Karpas-422 (cell line): ENCODE measurements around the gene PARD3B. TPM values are rescaled to one million over a fixed set of nuclear protein-coding genes. Genes with fewer than 3 reads are reported as not detected.

Experiments
- DNase-seq: peaks from one replicate; pipeline ENCODE4 v3.0.0-alpha.2; 2015
- H2AFZ ChIP-seq: fragments of 200-600 bp; sonication (generic); 2 replicates; pipeline ENCODE4 v1.6.1; 2014; ENCODE audit warnings: antibody characterized with exemption, low read length, mixed read lengths
- H3K27ac ChIP-seq: fragments of 200-600 bp; sonication (generic); 2 replicates; pipeline ENCODE4 v1.5.1; 2014; ENCODE audit warnings: mild to moderate bottlenecking, low read length, moderate library complexity
- H3K27me3 ChIP-seq: fragments of 200-600 bp; sonication (generic); 2 replicates; pipeline ENCODE4 v1.6.1; 2014; ENCODE audit warnings: low read length, mixed read lengths
- H3K36me3 ChIP-seq: fragments of 200-600 bp; sonication (generic); 2 replicates; pipeline ENCODE4 v1.6.1; 2014; ENCODE audit warnings: low read length, mixed read lengths; ENCODE audit not compliant: insufficient read depth
- H3K4me1 ChIP-seq: fragments of 200-600 bp; sonication (generic); 2 replicates; pipeline ENCODE4 v1.6.1; 2014; ENCODE audit warnings: mild to moderate bottlenecking, low read length, mixed read lengths
- H3K4me2 ChIP-seq: fragments of 200-600 bp; sonication (generic); 2 replicates; pipeline ENCODE4 v1.6.1; 2014; ENCODE audit warnings: low read length, low read depth, mild to moderate bottlenecking; ENCODE audit not compliant: poor library complexity, severe bottlenecking
- H3K4me3 ChIP-seq: fragments of 200-600 bp; sonication (generic); 2 replicates; pipeline ENCODE4 v1.5.1; 2014; ENCODE audit warnings: mild to moderate bottlenecking, antibody characterized with exemption, low read length, mixed read lengths
- H3K79me2 ChIP-seq: fragments of 200-600 bp; sonication (generic); 2 replicates; pipeline ENCODE4 v1.6.1; 2014; ENCODE audit warnings: mild to moderate bottlenecking, low read length, mixed read lengths
- H3K9ac ChIP-seq: fragments of 200-600 bp; sonication (generic); 2 replicates; pipeline ENCODE4 v1.6.0; 2014; ENCODE audit warnings: low read length
- H3K9me2 ChIP-seq: fragments of 200-600 bp; sonication (generic), shearing (Covaris generic); replicated peaks from 2 replicates; pipeline ENCODE4 v1.6.0; 2014; ENCODE audit warnings: mild to moderate bottlenecking, low read length, moderate library complexity; ENCODE audit not compliant: insufficient read depth
- H3K9me3 ChIP-seq: fragments of 300-700, 200-600 bp; sonication (generic); 2 replicates; pipeline ENCODE4 v1.6.1; 2014; ENCODE audit warnings: low read length, mixed read lengths
- H4K20me1 ChIP-seq: fragments of 200-600 bp; sonication (generic); 2 replicates; pipeline ENCODE4 v1.6.1; 2014; ENCODE audit warnings: mild to moderate bottlenecking, antibody characterized with exemption, low read length, low read depth; ENCODE audit not compliant: insufficient read depth
- total RNA-seq: library from RNA; depleted of rRNA; stranded (reverse); fragments of >200 nt; shearing (Covaris generic); gene quantifications from 2 replicates; pipeline ENCODE4 v1.2.3, GENCODE V29; 2014; ENCODE audit warnings: low replicate concordance

Gene PARD3B
- total RNA-seq, 1 experiment from 2014 or later, result not detected

DNA sequence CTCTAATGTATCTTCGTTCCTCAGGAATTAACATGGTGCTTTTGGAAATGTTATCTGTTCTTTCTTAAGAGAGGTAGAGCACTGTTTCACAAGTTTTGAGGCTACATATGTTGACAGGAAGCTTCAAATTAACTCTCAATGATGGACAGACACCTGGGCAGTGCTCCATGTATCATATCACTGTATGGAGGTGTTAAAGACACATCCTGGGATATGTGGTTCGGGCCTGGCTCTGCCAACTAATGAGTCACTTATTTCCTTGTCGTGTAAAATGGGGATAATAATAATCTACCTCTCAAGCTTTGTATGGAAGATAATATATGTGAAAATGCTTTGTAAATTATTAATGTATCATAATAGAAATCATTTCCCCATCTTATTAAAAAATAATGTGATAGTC lies 90.2 kb downstream of the PARD3B start:
- Histone ChIP-seq H3K4me1 (no peaks in the 10 kb centered on the region), H3K27me3 (no peaks in the 10 kb centered on the region), H3K27ac (no peak overlapping the region), H2AFZ (no peak overlapping the region), H3K9me3 (no peaks in the 10 kb centered on the region), H4K20me1 (no peaks in the 10 kb centered on the region), H3K4me3 (no peak overlapping the region), H3K79me2 (no peaks in the 10 kb centered on the region), H3K36me3 (no peaks in the 10 kb centered on the region), H3K9ac (no peak overlapping the region), H3K9me2 (no peaks in the 10 kb centered on the region), H3K4me2 (no peak overlapping the region)
- no peak for DNase-seq

DNA sequence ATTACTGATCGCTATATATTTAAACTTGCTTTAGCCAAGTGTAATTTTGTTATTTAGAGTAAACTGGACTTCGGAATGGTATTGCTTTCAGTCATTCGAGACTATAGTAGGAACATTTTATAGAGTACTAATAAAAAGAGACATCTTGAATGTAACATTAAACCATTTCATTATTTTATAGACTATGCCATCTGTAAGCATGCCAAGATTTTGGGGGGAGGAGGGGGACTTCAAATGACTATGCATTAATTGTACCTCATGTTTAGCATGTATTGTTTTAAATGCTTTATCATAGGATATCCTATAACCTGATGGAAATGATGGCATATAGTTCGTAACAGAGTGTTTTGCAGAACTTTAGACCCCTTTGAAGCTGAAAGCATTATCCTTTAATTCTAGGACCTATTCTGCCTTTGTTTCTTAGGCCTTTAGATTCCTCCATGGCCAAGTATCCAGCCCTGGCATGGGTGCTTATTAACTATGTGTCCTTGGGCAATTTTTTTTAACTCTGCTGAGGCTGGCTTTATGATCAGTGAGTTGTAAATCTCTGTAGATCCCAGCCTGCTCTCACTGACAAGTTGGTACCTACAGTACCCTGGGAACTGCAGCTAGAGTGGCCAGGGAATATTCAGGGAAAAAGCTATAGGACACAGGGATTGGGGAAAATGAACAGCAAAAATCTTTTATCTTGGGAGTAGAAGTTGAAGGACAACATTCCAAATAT lies 93.4 kb downstream of the PARD3B start:
- H4K20me1 ChIP-seq, result no peaks in the 10 kb centered on the region
- H3K27me3 ChIP-seq, result no peaks in the 10 kb centered on the region
- H3K9ac ChIP-seq, result no peak overlapping the region
- no peaks in the 10 kb centered on the region for H3K9me2 ChIP-seq
- no peak overlapping the region for H3K4me2 ChIP-seq
- H3K9me3 ChIP-seq, result no peaks in the 10 kb centered on the region
- no peak overlapping the region for H2AFZ ChIP-seq
- H3K36me3 ChIP-seq, result no peaks in the 10 kb centered on the region
- DNase-seq, result no peak
- H3K4me1 ChIP-seq, result no peaks in the 10 kb centered on the region
- no peak overlapping the region for H3K4me3 ChIP-seq
- H3K79me2 ChIP-seq, result no peaks in the 10 kb centered on the region
- no peak overlapping the region for H3K27ac ChIP-seq

DNA sequence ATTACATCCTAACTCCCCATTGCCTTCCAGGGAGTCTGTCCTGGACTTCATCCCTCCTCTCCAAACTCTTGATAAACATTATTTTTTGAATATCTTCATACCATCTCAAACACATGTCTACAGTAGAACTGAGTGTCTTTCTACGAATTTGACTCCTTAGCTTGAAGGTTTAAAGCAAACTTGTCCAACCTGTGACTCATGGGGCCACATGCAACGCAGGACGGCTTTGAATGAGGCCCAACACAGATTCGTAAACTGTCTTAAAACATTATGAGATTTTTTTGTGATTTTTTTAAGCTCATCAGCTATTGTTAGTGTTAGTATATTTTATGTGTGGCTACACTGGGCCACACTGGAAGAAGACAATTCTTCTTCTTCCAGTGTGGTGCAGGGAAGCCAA lies 98.1 kb downstream of the PARD3B start:
- Histone ChIP-seq H3K4me3 (no peak overlapping the region), H3K4me1 (no peaks in the 10 kb centered on the region), H3K9me3 (no peaks in the 10 kb centered on the region), H3K4me2 (no peak overlapping the region), H2AFZ (no peak overlapping the region), H4K20me1 (no peaks in the 10 kb centered on the region), H3K9me2 (0 out of 2 replicates have a peak, but pooled peaks cover 3% of the 10 kb centered on the region), H3K27me3 (no peaks in the 10 kb centered on the region), H3K79me2 (no peaks in the 10 kb centered on the region), H3K27ac (no peak overlapping the region), H3K9ac (no peak overlapping the region), H3K36me3 (no peaks in the 10 kb centered on the region)
- no peak for DNase-seq

DNA sequence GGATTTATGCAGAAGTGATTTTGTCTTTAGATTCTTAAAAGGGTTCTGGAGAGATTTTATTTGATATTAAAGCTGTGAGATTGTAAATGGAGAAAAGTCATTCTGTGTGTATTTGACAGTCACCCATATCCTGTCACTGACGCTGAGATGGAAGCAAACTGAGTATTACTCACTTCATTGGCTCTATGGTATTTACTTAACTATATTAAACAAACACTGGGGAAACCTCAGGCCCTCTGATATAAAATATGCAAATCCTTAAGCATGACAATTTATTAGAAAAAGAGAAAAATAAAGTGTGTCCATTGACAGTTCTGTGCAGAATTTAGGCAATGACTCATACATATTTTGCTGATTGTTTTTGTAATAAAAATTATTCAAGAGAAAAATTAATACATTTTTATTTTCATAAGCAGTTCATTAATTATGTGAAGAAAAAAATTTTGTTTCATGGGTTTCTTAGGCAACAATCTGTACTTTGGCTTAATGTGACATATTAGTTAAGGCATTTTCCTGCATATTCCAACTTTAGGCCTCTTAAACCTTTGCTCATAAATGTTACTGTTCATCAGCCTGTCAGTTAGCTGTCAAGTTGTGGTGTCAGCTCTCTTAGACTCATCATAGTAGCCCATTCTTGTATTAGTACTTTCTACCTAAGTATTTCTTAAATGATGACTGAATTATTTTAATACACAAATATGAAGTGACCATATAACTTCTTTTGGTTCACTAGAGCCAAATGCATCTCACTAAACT lies 99.9 kb downstream of the PARD3B start:
- H3K4me2 ChIP-seq, result no peak overlapping the region
- no peak overlapping the region for H2AFZ ChIP-seq

DNA sequence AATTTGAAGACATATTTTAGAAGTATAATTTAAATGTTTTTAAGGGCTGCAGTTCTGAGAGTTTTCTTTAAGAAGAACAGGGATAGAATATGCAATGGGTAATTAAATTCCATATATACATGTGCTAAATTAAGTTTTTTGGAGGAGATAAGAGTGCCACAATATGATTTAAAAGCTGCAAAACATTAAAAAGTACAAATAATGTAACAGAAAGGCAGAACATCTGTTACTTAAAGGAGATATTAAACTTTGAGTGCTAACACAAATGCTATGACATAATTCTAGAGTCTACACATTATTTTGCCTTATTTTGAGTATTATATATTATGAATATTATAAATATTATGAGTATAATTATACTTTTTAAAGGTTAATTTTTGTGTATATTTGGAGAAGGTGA lies 102.4 kb downstream of the PARD3B start:
- Histone ChIP-seq H3K4me1 (no peaks in the 10 kb centered on the region), H3K9me3 (no peaks in the 10 kb centered on the region), H4K20me1 (no peaks in the 10 kb centered on the region), H3K79me2 (no peaks in the 10 kb centered on the region), H3K9me2 (0 out of 2 replicates have a peak, but pooled peaks cover 3% of the 10 kb centered on the region), H3K4me3 (no peak overlapping the region), H2AFZ (no peak overlapping the region), H3K4me2 (no peak overlapping the region), H3K27me3 (no peaks in the 10 kb centered on the region), H3K36me3 (no peaks in the 10 kb centered on the region), H3K9ac (no peak overlapping the region), H3K27ac (no peak overlapping the region)
- no peak for DNase-seq

More for the DNA sequence above, 99.9 kb downstream of the PARD3B start:
- Histone ChIP-seq H3K9me3 (no peaks in the 10 kb centered on the region), H3K27ac (no peak overlapping the region), H3K4me1 (no peaks in the 10 kb centered on the region), H3K9ac (no peak overlapping the region), H3K79me2 (no peaks in the 10 kb centered on the region), H3K36me3 (no peaks in the 10 kb centered on the region), H3K27me3 (no peaks in the 10 kb centered on the region), H4K20me1 (no peaks in the 10 kb centered on the region), H3K4me3 (no peak overlapping the region), H3K9me2 (0 out of 2 replicates have a peak, but pooled peaks cover 3% of the 10 kb centered on the region)
- no peak for DNase-seq

DNA sequence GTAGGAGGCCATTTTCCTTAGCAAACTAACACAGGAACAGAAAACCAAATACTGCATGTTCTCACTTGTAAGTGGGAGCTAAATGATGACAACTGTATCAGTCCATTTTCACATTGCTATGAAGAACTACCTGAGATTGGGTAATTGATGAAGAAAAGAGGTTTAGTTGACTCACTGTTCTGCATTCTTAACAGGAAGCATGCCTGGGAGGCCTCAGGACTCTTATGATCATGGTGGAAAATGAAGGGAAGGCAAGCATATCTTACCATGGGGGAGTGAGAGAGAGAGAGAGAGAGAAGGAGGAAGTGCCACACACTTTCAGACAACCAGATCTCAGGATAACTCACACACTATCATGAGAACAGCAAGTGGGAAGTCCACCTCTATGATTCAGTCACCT lies 105.3 kb downstream of the PARD3B start:
- no peaks in the 10 kb centered on the region for H3K9me3 ChIP-seq
- no peak overlapping the region for H3K4me3 ChIP-seq
- no peaks in the 10 kb centered on the region for H4K20me1 ChIP-seq
- H3K36me3 ChIP-seq, result no peaks in the 10 kb centered on the region
- H3K4me2 ChIP-seq, result no peak overlapping the region
- no peak overlapping the region for H3K27ac ChIP-seq
- no peaks in the 10 kb centered on the region for H3K79me2 ChIP-seq
- DNase-seq, result no peak
- no peaks in the 10 kb centered on the region for H3K4me1 ChIP-seq
- H3K9me2 ChIP-seq, result 0 out of 2 replicates have a peak, but pooled peaks cover 3% of the 10 kb centered on the region
- H3K9ac ChIP-seq, result no peak overlapping the region
- H3K27me3 ChIP-seq, result no peaks in the 10 kb centered on the region
- no peak overlapping the region for H2AFZ ChIP-seq

DNA sequence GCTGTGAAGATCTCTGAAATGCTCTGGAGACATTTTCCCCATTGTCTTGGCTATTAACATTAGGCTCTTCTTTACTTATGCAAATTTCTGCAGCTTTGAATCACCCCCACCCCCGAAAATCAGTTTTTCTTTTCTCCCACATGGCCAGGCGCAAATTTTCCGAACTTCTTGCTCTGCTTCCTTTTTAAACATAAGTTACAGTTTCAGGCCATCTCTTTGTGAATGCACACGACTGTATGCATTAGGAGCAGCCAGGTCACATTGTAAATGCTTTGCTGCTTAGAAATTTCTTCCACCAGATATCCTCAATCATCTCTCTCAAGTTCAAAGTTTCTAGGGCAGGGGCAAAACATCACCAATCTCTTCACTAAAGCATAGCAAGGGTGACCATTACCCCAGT lies 106.8 kb downstream of the PARD3B start:
- Histone ChIP-seq H4K20me1 (no peaks in the 10 kb centered on the region), H3K9me3 (no peaks in the 10 kb centered on the region), H3K79me2 (no peaks in the 10 kb centered on the region), H2AFZ (no peak overlapping the region), H3K9ac (no peak overlapping the region), H3K4me1 (no peaks in the 10 kb centered on the region), H3K36me3 (no peaks in the 10 kb centered on the region), H3K27me3 (no peaks in the 10 kb centered on the region), H3K9me2 (no peaks in the 10 kb centered on the region), H3K27ac (no peak overlapping the region), H3K4me3 (no peak overlapping the region), H3K4me2 (no peak overlapping the region)
- no peak for DNase-seq

DNA sequence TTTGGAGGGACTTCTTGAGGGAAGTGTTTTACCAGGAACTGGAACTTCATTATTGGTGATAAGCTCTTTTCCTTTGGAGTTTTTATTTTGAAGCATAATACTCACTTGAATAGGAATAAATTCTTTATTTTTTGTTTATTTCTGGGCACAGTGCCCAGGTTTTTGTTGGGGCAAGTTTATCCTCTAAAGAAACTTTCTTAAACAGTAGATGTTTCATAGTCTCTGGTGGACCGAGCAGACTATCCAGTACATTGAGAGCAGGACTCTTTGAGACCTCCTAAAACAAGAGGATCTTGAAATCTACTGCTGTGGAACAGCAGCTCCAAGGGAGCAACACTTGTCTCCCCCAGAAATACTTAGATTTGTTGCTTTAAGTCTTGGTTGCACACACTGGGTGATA lies 109.4 kb downstream of the PARD3B start:
- no peaks in the 10 kb centered on the region for H4K20me1 ChIP-seq
- no peak overlapping the region for H3K4me2 ChIP-seq
- H3K79me2 ChIP-seq, result no peaks in the 10 kb centered on the region
- no peaks in the 10 kb centered on the region for H3K4me1 ChIP-seq
- no peak overlapping the region for H3K27ac ChIP-seq
- H2AFZ ChIP-seq, result no peak overlapping the region
- no peaks in the 10 kb centered on the region for H3K9me2 ChIP-seq
- H3K9ac ChIP-seq, result no peak overlapping the region
- no peaks in the 10 kb centered on the region for H3K9me3 ChIP-seq
- DNase-seq, result no peak
- H3K36me3 ChIP-seq, result no peaks in the 10 kb centered on the region
- H3K27me3 ChIP-seq, result no peaks in the 10 kb centered on the region
- no peak overlapping the region for H3K4me3 ChIP-seq
